ENCODE data around the gene GATD1.

GATD1 gene

DNA sequence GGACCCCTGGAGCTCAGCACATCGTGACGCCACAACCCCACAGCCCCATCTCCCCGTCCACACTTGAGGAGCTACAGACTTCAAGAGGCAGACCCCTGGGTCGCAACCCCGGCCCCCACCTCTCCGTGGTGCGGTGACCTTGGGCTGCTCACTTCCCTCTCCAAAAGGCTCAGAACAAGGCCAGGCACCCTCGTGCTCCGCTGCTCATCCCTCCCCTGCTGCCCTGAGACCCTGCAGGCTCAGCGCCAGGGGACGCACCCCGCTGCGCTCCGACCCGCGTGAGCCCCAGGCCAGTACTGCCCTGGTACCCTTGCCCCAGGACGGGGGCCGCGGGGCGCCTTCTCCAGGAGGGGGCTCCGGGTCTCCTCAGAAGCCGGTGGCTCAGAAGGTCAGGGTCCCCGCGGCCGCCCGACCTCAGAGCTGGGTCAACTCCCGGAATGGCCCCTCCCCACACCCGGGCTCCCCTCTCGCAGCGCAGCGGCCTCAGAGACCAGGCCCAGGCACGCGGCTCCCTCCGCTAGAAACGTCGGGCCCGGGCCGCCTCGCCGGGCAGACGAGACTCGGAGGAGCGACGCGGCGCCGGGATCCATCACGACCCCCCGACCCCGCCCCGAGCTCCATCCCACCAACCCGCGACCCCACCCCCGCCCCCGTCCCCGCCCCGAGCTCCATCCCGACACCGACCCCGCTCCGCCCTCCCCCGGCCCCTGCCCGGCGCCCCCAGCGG, 563 bp downstream of the GATD1 start:
- DNase-seq, result peak; percentile 30

DNA sequence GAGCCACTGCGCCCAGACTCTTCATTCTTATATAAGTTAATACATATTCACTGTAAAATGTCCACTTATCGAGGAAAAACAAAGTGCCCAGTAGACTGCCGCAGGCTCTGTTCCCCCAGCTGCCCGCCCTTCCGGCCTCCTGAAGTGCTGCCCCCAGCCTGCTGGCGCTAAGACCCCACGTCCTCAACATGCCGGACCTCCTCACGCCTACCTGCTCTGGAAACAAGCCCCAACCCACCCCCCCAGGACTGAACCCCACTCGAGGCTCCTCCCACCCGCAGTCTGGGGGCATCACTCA, 1.1 kb downstream of the GATD1 start:
- no peak for DNase-seq

DNA sequence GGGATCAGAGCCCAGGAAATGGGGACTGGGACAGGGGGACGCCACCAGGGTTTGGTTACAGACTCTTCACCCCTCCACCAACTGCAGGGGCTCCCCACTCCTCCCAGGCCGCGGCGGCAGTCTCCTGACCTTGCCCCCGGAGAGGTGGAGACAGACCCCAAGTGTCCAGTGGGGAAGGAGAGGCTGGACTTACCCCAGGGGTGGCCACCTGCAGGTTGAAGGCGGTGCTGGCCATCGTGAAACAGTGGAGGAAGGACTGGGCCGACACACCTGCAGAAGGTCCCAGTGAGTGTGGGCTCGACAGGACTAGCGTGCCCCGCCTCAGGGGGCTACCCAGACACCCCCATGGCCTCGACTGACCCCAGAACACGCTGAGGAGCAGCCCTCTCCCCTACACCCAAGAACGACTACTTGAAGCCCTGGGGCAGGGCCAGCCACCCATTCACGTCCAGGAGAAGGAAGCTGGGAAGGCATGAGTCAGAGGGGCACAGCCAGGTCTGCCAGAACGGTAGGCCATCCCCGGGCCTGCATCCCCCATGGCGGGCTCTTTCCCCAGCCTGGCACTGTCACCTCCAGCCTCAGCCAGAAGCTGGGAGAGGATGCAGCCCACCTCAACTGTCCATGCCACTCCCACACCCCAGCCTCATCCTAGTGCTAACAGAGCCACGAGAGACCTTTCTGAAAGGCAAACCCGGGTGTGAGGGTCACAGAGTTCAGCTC, 2.3 kb downstream of the GATD1 start:
- DNase-seq, result no peak

DNA sequence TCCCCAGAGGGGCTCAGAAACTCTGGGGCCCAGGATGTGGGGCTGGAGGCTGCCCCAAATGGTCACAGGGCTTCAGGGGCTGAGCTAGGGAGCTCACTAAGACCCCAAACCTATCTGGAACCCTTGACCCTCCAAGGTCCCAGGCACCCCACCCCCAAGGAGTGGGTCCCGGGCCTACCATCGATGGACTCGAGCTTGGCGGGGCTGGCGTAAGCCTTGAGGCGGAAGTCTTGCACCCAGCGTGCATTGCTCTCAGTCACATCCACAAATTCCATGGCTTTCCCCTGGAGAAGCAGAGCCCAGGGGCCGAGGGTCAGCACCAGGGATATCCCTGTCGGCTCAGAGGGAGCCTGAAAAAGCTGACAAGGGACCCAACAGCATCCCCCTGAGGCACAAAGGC, 3.5 kb downstream of the GATD1 start:
- no peak for DNase-seq

DNA sequence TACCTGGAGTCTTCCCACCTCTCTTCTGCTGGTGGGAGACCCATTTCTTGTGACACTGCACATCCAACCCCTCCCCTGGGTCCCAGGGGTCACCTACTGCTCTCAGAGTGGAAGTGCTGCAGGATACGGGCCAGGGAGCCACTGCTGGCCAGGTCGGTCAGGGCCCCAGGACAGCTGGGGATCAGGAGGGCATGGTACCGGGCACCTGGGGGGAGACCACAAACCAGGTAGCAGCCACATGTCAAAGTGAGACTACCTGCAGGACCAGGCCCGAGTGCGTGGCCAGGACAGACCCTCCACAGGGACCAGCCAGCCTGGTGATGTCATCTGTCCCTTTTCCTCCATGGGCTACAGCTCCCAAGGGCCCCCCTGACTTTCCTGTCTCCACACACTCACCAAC, 3.9 kb downstream of the GATD1 start:
- no peak for DNase-seq

DNA sequence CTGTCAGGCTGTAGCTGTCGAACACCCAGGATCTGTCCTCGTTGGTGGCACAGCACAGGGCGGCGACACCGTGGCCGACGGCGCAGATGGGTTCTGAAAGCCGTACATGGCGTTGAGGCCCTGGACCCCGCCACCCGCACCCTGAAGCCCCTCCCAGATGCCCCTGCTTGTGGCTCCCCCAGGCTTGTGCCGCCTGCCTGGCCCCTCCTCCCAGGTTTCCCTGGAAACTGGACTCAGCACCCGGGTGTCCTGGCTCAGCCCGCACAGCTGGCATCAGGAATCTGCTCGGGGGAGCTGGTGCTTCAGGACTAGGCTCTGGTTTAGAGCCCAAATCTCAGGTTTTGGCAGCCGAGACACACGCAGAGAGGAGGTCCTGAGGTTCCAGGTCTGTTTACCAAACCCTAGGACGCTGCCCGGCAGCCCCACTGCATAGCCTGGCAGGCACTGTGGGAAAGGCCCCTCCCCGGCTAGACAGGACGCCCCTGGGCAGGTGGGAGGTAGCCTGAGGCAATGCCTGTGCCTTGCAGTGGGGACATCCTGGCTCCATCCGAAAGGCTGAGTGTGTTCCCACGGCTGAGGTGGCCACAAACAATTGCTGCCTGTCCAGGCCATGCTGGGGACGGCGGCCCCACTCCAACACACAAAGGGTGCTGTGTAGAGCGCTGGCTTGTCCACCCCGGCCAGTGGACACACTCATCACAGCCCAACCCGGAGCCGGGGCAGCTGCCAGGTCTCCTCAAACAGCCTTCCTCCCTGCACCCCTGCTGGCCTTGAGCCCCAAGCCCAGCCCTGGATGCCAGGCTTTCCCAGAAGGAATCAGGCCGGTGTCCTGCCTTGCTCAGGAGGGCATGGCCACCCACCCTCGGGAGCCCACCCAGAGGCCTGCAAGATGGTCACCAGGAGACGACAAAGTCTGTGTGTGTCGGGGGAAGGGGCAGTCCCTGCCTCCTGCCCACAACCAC, 4.6 kb downstream of the GATD1 start:
- DNase-seq, result no peak

DNA sequence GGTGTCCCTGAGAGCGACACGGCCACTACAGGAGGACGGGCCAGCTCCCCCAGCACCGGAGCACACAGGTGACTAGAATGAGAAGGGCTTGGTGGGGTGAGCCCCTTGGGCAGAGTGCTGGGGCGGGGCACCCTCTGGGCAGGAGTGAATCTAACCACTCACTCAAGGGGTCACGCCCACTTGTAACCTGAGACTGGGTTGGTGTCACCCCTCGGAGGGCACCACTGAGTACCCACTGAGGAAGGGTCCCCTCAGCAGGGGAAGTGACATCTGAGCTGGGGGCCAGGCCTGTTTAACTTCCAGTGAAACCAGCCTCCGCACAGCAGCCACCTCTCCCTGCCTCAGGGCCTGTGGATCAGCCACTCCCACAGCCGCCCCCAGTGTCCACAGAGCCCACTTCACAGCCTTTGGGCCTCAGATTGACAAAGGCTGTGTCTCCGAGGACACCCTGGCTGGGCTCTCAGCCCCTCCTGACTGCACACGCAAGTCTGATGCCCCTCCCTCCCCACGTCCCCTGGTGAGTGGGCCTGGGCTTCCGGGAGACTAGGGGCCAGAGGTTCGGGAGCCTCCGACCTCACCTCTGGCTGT, 5.6 kb downstream of the GATD1 start:
- no peak for DNase-seq

DNA sequence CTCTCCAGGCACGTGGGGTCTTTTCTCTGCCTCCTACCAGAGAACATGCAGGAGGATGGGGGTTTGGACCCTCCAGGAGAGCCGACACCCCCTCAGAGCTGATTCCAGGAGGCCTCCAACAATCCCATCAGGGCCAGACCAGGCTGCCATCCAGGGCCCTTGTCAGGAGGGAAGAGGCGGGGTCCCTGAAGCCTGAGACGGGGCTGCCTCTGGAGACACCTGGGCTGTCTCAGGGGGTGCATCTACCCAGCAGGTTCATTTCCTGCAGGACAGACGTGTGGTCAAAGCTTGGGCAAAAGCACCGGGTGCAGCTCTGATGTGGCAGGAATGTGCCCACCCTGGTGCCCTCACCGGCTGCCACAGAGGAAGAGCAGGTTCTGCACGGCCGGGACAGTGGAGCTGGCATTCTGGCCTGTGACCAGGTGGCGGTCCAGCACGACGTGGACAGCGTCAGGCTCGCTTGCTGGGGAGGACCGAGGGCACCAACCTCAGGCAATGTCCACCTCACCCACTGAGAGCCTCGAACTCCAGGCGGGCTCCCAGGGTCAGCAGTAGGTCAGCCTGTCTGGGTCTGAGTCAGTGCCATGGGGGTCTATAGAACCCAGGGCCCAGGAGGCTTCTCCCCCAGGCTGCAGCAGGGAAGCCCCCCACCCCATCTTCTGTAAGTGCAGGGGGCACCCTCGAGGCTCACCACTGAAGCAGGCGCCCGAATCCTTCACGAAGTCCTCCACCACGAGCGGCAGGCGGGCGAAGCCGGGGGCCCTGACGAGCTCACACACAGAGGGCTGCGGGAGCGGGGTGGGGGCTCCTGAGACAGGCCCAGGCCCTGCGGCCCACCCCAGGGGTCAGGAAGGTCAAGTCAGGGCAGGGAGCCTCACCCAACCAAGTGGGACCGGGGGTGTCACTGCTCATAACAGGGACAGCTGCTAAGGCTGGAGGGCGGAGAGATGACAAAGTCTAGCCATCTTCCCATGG, 6.4 kb downstream of the GATD1 start:
- no peak for DNase-seq

DNA sequence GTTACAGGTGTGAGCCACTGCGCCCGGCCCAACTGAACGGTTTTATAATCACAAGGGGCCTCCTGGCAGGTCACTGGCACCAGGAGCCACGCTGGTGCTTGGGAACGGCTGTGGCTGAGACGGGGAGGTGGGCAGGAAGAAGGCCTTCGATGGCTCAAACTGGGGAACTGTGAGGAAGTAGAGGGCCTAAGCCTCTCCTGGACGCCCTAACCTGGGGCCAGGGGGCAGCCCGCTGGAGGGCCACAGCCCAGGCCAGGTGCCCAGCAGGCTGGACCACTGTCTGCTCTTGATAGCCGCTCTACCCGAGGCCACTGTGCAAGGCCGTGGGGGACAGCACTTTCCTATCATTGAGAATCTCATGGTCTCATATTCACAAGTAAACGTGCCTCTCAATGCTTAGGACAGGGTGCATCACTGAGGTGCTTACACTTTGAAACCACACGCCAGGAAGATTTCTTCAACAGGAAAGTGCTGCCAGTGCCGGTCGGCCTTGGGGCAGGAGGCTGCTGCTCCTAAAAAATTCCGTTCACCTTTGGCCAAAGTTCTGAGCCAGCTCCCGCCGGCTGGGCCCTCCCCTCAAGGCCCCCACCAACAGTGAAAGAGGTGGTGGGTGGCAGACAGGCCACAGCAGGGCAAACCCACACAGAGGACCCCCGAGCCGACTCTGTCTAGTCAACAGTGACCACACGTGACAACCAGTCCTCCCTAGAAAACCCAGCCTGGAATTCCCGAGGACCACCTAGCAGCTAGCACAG, 7.2 kb downstream of the GATD1 start:
- no peak for DNase-seq

DNA sequence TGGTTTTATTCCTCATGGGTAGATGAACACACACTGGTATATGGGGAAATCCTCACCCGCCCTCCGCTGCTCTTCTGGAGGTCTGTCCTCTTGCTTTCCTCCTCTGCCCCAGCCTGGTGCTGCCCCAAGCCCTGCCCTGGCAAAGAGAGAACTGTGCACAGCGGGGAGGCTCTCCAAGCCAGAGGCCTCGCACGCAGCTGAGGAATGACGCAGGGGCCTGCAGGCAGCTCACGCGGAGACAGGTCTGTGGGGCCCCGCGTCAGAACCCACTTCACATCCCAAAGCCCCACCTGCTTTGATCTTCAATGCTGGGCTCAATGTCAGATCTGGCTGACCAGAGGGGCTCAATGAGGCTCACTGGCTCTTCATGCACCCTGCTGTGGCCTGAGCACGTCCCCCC, 10.0 kb downstream of the GATD1 start:
- DNase-seq, result no peak

DNA sequence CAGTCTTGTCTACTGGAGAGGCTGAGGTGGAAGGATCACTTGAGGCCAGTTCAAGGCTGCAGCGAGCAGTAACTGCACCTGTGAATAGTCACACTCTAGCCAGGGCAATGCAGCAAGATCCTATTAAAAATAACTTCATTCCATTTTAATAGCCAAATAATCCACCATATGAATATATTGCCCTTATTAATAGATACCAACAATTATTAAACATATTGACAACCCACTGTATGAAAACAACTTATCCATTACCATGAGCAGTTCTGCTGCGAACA, 10.4 kb downstream of the GATD1 start:
- no peak for DNase-seq

DNA sequence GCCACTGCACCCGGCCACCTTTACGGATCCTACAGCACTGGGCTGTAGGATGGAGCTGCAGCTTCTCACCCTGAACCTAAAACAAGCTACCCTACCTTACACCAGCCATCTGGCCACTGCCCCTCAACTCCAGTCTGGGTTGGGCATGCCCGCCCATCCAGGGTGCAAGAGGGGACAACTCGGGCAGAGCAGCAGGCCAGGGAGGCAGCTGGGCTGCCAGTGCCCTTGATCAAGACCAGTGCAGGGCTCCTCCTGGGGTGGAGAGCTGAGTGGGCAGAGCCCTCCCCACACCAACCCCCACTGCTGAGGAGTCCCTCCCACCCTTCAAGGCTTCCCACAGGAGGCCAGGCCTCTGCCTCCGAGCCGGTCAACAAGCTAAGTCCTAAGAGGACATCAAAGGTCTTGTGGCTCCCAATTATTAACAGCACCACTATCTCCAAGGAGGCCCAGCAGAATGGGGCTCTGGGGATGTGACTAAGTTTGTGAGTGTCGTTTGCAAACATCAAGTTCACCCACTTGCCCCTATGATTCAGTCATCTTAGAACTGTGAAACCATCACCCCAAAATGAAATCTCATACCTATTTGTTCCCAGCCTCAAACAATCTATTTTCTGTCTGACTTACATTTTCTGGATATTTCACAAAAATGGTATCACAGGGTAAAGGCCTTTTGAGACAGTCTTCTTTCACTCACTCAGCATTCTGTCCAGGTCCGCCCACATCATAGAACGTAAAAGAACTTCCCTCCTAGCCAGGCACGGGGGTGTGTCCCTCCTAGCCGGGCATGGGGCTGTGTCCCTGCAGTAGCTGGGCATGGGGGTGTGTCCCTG, 11.0 kb downstream of the GATD1 start:
- no peak for DNase-seq

DNA sequence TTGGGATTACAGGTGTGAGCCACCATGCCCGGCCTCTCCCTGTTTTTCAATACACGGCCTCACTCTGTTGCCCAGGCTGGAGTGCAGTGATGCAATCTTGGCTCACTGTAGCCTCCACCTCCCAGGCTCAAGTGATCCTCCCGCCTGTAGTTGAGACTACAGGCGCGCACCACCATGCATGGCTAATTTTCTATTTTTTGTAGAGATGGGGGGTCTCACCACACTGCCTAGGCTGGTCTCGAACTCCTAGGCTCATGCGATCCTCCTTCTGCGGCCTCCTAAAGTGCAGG, 11.5 kb downstream of the GATD1 start:
- DNase-seq, result no peak

DNA sequence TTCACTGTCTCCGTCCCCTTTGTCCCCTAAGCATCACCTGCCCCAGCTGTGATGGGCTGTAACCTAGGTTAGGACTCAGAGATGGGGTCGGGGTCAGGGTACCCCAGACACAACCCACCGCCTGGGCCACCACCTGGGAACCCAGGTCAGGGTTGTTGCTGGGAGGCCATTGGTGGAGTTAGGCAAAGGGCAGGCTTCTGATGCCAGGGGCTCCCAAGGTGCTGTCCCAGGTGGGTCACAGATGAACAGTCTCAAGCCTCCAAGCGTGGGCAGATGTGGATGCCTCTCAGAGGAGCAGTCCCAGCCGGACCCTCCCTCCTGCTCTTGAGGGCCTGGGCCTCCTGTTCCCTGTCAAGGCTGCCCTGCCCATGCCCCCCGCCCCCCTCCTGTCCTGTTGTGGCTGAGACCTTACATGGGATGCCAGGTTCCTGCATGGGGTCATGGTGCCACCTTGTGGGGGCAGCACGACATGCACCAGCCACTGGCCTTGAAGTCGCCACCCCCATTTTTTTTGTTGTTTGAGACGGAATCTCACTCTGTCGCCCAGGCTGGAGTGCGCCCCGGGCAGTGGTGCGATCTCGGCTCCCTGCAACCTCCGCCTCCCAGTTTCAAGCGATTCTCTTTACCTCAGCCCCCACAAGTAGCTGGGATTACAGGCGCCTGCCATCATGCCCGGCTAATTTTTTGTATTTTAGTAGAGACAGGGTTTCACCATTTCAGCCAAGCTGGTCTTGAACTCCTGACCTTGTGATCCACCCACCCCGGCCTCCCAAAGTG, 12.1 kb downstream of the GATD1 start:
- DNase-seq, result peak; percentile 44

DNA sequence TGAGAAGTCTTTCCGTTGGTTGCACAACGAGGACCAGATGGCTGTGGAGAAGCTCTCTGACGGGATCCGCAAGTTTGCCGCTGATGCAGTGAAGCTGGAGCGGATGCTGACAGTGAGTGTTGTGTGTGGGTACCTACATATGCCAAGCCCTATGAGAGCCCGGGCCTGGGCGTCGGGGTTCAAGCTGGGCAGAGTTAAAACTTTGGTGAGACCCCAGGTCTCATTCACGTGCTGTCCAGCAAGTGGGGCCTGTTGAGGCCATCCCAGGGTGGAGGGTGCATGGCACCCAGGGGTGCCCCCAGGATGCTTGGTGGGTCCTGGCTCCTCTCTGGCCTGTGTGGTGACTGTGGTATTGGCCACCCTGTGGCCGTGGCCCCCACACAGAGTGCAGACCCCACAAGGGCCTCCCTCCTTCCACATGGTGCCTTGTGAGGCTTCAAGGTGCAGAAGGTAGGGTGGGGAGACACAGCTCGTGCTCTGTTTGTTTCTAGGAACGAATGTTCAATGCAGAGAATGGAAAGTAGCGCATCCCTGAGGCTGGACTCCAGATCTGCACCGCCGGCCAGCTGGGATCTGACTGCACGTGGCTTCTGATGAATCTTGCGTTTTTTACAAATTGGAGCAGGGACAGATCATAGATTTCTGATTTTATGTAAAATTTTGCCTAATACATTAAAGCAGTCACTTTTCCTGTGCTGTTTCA, 12.8 kb downstream of the GATD1 start:
- DNase-seq, result no peak

DNA sequence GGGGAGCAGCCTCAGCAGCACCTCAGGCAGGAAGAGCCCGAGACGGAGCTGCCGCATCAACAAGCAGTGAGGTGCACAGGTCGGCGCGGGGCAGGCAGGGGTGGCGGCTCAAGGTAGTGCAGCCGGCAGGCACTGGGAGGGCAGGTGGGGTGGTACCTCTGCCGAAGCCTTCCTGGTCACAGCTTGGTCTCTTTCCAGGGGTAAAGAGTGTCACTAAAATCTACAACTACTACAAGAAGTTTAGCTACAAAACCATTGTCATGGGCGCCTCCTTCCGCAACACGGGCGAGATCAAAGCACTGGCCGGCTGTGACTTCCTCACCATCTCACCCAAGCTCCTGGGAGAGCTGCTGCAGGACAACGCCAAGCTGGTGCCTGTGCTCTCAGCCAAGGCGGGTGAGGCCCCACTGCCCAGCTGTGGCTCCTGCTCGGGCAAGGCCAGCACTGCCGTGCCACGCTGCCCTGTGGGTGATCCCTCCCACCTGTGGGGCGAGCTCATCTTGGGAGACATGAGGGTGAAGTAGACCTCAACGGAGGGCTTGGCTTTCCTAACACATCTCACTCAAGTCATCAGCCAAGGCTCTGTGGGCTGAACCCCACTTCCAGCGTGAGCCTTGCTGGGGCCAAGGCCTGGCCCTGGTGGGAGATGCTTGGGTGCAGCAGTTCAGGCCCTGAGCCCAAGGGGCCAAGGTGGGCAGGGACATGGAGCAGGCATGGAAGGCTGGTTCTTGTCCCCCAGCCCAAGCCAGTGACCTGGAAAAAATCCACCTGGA, 13.6 kb downstream of the GATD1 start:
- no peak for DNase-seq

DNA sequence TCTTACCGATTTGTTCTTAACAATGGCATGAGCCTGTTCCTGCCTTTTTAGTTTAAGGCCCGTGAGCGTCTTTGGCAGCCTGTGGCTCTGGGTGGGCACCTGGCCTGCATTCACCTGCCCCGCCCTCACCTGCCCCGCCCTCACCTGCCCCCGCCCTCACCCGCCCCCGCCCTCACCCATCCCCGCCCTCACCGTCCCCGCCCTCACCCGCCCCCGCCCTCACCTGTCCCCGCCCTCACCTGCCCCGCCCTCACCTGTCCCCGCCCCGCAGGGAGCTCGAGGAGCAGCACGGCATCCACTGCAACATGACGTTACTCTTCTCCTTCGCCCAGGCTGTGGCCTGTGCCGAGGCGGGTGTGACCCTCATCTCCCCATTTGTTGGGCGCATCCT, 14.2 kb downstream of the GATD1 start:
- DNase-seq, result no peak

DNA sequence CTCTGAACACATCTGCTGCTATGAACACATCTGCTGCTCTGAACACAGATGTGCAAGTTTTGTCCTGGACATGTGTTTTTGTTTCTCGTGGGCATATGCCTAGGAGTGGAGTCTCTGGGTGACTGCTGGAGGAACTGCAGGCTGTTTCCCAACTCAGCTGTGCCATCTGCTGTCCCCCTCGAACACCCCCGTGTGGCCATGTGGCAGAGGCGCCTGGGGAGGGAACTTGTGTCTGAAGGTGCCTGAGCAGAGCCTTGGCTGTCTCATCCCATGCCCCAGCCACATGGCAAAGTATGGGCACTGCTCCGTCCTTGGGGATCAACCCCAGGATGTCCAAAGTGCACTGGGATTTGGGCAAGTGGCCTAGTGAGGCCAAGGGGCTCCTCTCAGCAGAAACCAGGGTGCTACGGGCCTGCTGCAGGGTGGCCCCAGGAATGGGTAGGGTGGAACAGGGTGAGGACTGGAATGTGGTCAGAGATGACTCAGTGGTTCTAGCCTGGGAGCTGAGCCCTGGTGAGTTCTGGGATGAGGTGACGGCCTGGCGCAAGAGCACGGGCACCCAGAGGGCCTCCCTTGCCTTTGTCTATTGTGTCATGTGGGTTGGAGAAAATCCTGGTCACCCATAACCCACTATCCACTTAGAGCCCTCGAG, 14.7 kb downstream of the GATD1 start:
- DNase-seq, result peak; percentile 83

Measured in MV-4-11 (cell line).